Common myeloid progenitor, CD34-positive (primary cell): ENCODE data around the gene TRAF7.

Experiments used
- CTCF ChIA-PET: fragments of 350-600 bp; sonication (Branson Sonifier 250); formaldehyde crosslinking; loops from one replicate; lab custom pipeline; 2021; ENCODE audit warnings: antibody characterized with exemption; lab: Charles Lee
- POLR2A ChIA-PET: fragments of 350-600 bp; sonication (Branson Sonifier 250); formaldehyde crosslinking; loops from one replicate; lab custom pipeline; 2021; ENCODE audit warnings: antibody characterized with exemption; lab: Charles Lee
- DNase-seq, 3 donors: peaks; one replicate each; pipeline versions ENCODE4 v3.0.0 to v3.0.0-alpha.2; 2013
- H3K27ac ChIP-seq, 2 experiments: 1 replicate in 1 of 2; 2 replicates in 1 of 2; pipeline ENCODE4 v1.7.0; 2013; ENCODE audit warnings: inconsistent platforms in 2 of 2, low read length in 2 of 2, mild to moderate bottlenecking in 2 of 2, low read depth in 1 of 2, moderate library complexity in 1 of 2; ENCODE audit not compliant: severe bottlenecking in 2 of 2, insufficient read depth in 1 of 2, poor library complexity in 1 of 2
- H3K27me3 ChIP-seq, 5 experiments: replicated peaks in 2 of 5; 1 replicate in 3 of 5; 2 replicates in 2 of 5; pipeline versions ENCODE4 v1.6.1 to v1.7.0; 2013; ENCODE audit warnings: low read length in 4 of 5, mild to moderate bottlenecking in 2 of 5, moderate library complexity in 2 of 5, inconsistent platforms in 1 of 5; ENCODE audit not compliant: insufficient read depth in 5 of 5, control insufficient read depth in 4 of 5
- H3K36me3 ChIP-seq, 4 experiments: 1 replicate in 2 of 4; 2 replicates in 2 of 4; pipeline versions ENCODE4 v1.6.1 to v1.7.0; 2013; ENCODE audit warnings: low read length in 3 of 4, control low read depth in 1 of 4, mild to moderate bottlenecking in 1 of 4; ENCODE audit not compliant: control insufficient read depth in 4 of 4, insufficient read depth in 4 of 4
- H3K4me1 ChIP-seq, 4 experiments: 1 replicate in 3 of 4; 2 replicates in 1 of 4; pipeline versions ENCODE4 v1.6.1 to v1.7.1; 2013; ENCODE audit warnings: low read length in 3 of 4, mild to moderate bottlenecking in 3 of 4, control low read depth in 1 of 4, inconsistent platforms in 1 of 4, moderate library complexity in 1 of 4; ENCODE audit not compliant: control insufficient read depth in 4 of 4, insufficient read depth in 4 of 4; ENCODE audit errors: control extremely low read depth in 1 of 4
- H3K4me3 ChIP-seq, 7 experiments: 1 replicate in 4 of 7; 2 replicates in 3 of 7; pipeline versions ENCODE4 v1.5.1 to v1.7.0; 2013; ENCODE audit warnings: mild to moderate bottlenecking in 7 of 7, low read length in 6 of 7, moderate library complexity in 6 of 7, inconsistent platforms in 2 of 7, low read depth in 2 of 7, control low read depth in 1 of 7; ENCODE audit not compliant: insufficient read depth in 4 of 7, control insufficient read depth in 1 of 7; ENCODE audit errors: extremely low read depth in 1 of 7
- H3K9me3 ChIP-seq, 5 experiments: 1 replicate in 4 of 5; 2 replicates in 1 of 5; pipeline versions ENCODE4 v1.6.1 to v1.7.1; 2013; ENCODE audit warnings: low read length in 4 of 5, mild to moderate bottlenecking in 2 of 5, inconsistent platforms in 1 of 5, low read depth in 1 of 5, moderate library complexity in 1 of 5; ENCODE audit not compliant: control insufficient read depth in 4 of 5, insufficient read depth in 2 of 5; ENCODE audit errors: control extremely low read depth in 1 of 5
- WGBS: methylation state at CpG from one replicate; pipeline ENCODE4 v1.1.5; 2013; ENCODE audit not compliant: insufficient coverage; 5-methylcytosine and 5-hydroxymethylcytosine counted together

The TRAF7 gene

DNA sequence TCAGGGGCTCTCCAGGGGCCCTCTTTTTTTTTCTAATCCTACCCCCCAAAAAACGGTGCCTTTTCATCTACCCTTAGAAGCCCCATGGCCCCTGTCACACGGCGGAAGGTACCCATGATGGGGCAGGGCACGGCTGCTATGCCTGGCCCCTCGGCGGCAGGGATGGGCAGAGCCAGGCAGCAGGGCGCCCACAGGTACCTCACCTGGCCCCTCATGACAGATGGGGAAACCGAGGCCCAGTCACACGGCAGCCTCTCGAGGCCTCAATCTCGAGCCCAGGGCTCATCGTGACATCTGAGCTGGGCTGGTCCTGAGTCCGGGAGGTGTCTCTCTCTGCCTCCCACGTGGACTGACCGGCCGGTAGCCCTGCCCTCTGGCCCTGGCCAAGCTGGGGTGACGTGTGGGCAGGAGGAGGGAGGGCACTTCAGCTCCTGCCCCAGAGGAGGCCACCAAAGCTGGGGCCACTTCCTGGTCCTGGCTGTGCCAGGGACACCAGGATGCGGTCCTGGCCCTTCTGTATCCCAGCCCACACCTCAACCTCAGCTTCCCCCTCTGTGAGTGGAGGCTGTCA is 11.6 kb downstream of the TRAF7 start:
- DNase-seq, result no peak
- Histone ChIP-seq H3K27me3 (no peaks in the 10 kb centered on the region), H3K9me3 (peaks cover 0 to 8% (median 0%) of the 10 kb centered on the region in 5 experiments), H3K4me3 (no peak overlapping the region), H3K36me3 (peaks cover 4 to 70% (median 40%) of the 10 kb centered on the region in 4 experiments), H3K27ac (no peak overlapping the region), H3K4me1 (no peaks in the 10 kb centered on the region)
- WGBS, result 97% methylated on average over 15 of the region's 18 CpGs
- CTCF ChIA-PET, result interaction anchor here (0.8 kb wide), 1 partner anchor 12 kb away, joined by 4 read pairs; the partner anchor contains the start of gene TRAF7
- POLR2A ChIA-PET, result interaction anchor here (0.7 kb wide), 1 partner anchor 12 kb away, joined by 4 read pairs; the partner anchor contains the start of gene TRAF7

GRCh38 chr16:2170080-2170479 is 14.5 kb downstream of the TRAF7 start:
- Histone ChIP-seq H3K4me3 (no peak overlapping the region), H3K36me3 (peaks cover 6 to 86% (median 52%) of the 10 kb centered on the region in 4 experiments), H3K27me3 (no peaks in the 10 kb centered on the region), H3K9me3 (peaks cover 0 to 3% (median 0%) of the 10 kb centered on the region in 5 experiments), H3K4me1 (no peaks in the 10 kb centered on the region), H3K27ac (no peak overlapping the region)
- POLR2A ChIA-PET, result no interaction called here
- CTCF ChIA-PET, result interaction anchor here (0.9 kb wide), 1 partner anchor 16 kb away, joined by 3 read pairs; no protein-coding TSS in a partner anchor
- WGBS, result 93% methylated on average over 15 of the region's 18 CpGs
- DNase-seq, result no peak

- Histone ChIP-seq H3K27ac (no peak overlapping the region), H3K36me3 (peaks cover 2 to 89% (median 56%) of the 10 kb centered on the region in 4 experiments), H3K4me1 (no peaks in the 10 kb centered on the region), H3K4me3 (no peak overlapping the region), H3K27me3 (no peaks in the 10 kb centered on the region), H3K9me3 (no peaks in the 10 kb centered on the region)
- ChIA-PET POLR2A (no interaction called here), CTCF (interaction anchor here (0.9 kb wide), 1 partner anchor 17 kb away, joined by 3 read pairs; no protein-coding TSS in a partner anchor)
- DNase-seq, result no peak
- 97% methylated on average over 40 of the region's 47 CpGs for WGBS
These were observed 15.2 kb downstream of the TRAF7 start for GRCh38 chr16:2170587-2171435.

DNA sequence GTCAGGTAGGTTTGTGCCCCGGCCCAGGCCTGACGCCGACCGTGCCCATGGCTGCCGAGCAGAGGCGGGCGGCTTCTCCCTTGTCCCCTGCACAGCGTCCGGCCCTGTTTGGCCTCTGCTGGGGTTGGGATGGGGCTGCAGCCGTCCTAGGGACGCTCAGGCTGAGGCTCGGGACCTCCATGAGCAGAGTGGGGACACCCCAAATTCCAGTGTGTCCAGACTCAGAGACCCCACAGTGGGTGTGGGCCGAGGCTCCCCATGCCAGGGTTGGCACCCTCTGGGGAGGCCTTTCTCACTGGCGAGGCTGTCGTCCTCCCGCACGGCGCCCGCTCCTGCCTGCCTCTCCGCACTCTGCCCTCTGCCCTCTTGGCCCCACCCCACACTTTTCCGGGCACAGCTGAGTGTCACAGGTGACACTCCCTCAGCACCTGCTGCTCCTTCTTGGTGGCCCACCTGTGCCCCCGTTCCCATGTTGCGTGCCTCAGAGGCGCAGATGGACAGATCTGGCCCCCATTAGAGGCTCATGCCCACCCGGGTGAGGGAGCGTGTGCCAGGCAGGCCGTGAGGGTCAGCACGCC is 16.1 kb downstream of the TRAF7 start:
- ChIA-PET CTCF (no interaction called here), POLR2A (no interaction called here)
- H3K9me3 ChIP-seq, result no peaks in the 10 kb centered on the region
- no peak overlapping the region for H3K4me3 ChIP-seq
- no peak for DNase-seq
- no peaks in the 10 kb centered on the region for H3K4me1 ChIP-seq
- peaks cover 2 to 89% (median 57%) of the 10 kb centered on the region in 4 experiments for H3K36me3 ChIP-seq
- no peak overlapping the region for H3K27ac ChIP-seq
- WGBS, result 98% methylated on average over 25 of the region's 28 CpGs
- H3K27me3 ChIP-seq, result no peaks in the 10 kb centered on the region

GRCh38 chr16:2172688-2173335 is 17.2 kb downstream of the TRAF7 start:
- H3K36me3 ChIP-seq, result peaks cover 2 to 89% (median 55%) of the 10 kb centered on the region in 4 experiments

DNA sequence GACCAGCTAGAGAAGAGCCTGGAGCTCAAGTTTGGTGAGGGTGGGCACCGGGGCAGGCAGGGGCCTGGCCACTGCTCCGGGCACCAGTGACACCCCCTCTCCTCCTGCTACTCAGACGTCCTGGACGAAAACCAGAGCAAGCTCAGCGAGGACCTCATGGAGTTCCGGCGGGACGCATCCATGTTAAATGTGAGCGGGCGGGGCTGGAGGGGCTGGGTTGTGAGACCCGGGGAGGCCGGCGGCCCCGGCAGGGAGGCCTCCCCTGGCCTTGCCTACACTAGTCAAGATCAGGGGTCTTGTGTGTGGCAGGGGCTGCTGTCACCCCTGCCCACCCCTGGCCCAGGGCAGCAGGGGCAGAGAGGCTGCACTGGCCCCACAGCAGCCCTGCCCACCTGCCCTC is 17.8 kb downstream of the TRAF7 start:
- Histone ChIP-seq H3K27ac (no peak overlapping the region), H3K9me3 (no peaks in the 10 kb centered on the region), H3K36me3 (peaks cover 2 to 88% (median 50%) of the 10 kb centered on the region in 4 experiments), H3K4me3 (no peak overlapping the region), H3K27me3 (peaks cover 0 to 4% (median 0%) of the 10 kb centered on the region in 5 experiments), H3K4me1 (no peaks in the 10 kb centered on the region)
- CTCF ChIA-PET, result interaction anchor here (1.2 kb wide), 1 partner anchor 26 kb away, joined by 3 read pairs; no protein-coding TSS in a partner anchor
- DNase-seq, result no peak
- 98% methylated on average over 12 of the region's 14 CpGs for WGBS
- POLR2A ChIA-PET, result interaction anchor here (0.6 kb wide), 1 partner anchor 45 kb away, joined by 3 read pairs; no protein-coding TSS in a partner anchor

More at GRCh38 chr16:2172688-2173335, 17.2 kb downstream of the TRAF7 start:
- POLR2A ChIA-PET, result interaction anchor here (0.6 to 0.7 kb wide), 2 partner anchors 214 to 808 kb away, joined by 3 to 4 read pairs; partner anchors contain the start of gene NDUFB10
- Histone ChIP-seq H3K9me3 (no peaks in the 10 kb centered on the region), H3K27ac (no peak overlapping the region), H3K4me3 (no peak overlapping the region), H3K27me3 (no peaks in the 10 kb centered on the region), H3K4me1 (no peaks in the 10 kb centered on the region)
- no peak for DNase-seq
- WGBS, result 98% methylated on average over 21 of the region's 29 CpGs
- CTCF ChIA-PET, result interaction anchor here (1.2 kb wide), 1 partner anchor 25 kb away, joined by 3 read pairs; no protein-coding TSS in a partner anchor
